Esophagus muscularis mucosa (tissue), 4 donors: ENCODE results near the gene EXOC3. TPM values are rescaled to one million over a fixed set of nuclear protein-coding genes. Genes with fewer than 3 reads are reported as not detected.

Experiments used
- DNase-seq: peaks from one replicate; pipeline ENCODE4 v3.0.0-alpha.2; 2017; ENCODE audit errors: extremely low spot score
- H3K27ac ChIP-seq, 4 donors: fragments of 200-600 bp; sonication (generic); replicated peaks in 1 of 4; 1 replicate in 3 of 4; 2 replicates in 1 of 4; pipeline ENCODE4 v1.5.1; 2016 to 2019; ENCODE audit warnings: mild to moderate bottlenecking in 1 of 4
- H3K27me3 ChIP-seq, 4 donors: fragments of 200-600 bp; sonication (generic); one replicate each; pipeline versions ENCODE4 v1.5.1 to v1.6.0; 2016 to 2019
- H3K36me3 ChIP-seq, 4 donors: fragments of 200-600 bp; sonication (generic); one replicate each; pipeline ENCODE4 v1.5.1; 2016 to 2019
- H3K4me1 ChIP-seq, 4 donors: fragments of 200-600 bp; sonication (generic); one replicate each; pipeline ENCODE4 v1.5.1; 2016 to 2019
- H3K4me3 ChIP-seq, 4 donors: fragments of 200-600 bp; sonication (generic); 1 replicate in 2 of 4; 2 replicates in 2 of 4; pipeline ENCODE4 v1.5.1; 2016 to 2019; ENCODE audit warnings: mild to moderate bottlenecking in 4 of 4, moderate library complexity in 1 of 4
- H3K9me3 ChIP-seq, 4 donors: fragments of 200-600 bp; sonication (generic); 1 replicate in 3 of 4; 2 replicates in 1 of 4; pipeline ENCODE4 v1.5.1; 2016 to 2019
- CTCF ChIP-seq, 3 experiments: fragments of 200-600 bp in 2 of 3; fragments of 450-650 bp in 1 of 3; sonication (generic) in 2 of 3; IDR thresholded peaks; one replicate each; pipeline ENCODE4 v1.5.1; 2017 to 2019; ENCODE audit warnings: antibody characterized with exemption in 3 of 3, mild to moderate bottlenecking in 2 of 3, moderate library complexity in 1 of 3
- EP300 ChIP-seq: sonication (generic); formaldehyde crosslinking; IDR thresholded peaks from one replicate; pipeline ENCODE4 v1.6.1; 2017; ENCODE audit warnings: antibody characterized with exemption
- POLR2A ChIP-seq: fragments of 450-650 bp; IDR thresholded peaks from one replicate; pipeline ENCODE4 v1.6.1; 2017; ENCODE audit warnings: antibody characterized with exemption, moderate library complexity, mild to moderate bottlenecking, low read depth
- POLR2AphosphoS5 ChIP-seq, 2 donors: sonication (generic); formaldehyde crosslinking; IDR thresholded peaks; one replicate each; pipeline ENCODE4 v1.6.1; 2017; ENCODE audit warnings: antibody characterized with exemption in 2 of 2
- WGBS: methylation state at CpG from one replicate; pipeline ENCODE4 v1.1.5; 2018; 5-methylcytosine and 5-hydroxymethylcytosine counted together
- intact Hi-C: fragments of 100-400 bp; cut with DNase I; formaldehyde crosslinking; loops from one replicate; pipeline ENCODE4 v1.15.1; 2023
- total RNA-seq, 4 donors: library from RNA; depleted of rRNA; stranded (reverse); fragments of >200 nt; gene quantifications; one replicate each; pipeline versions ENCODE4 v1.1.0 to v1.2.1, GENCODE V29; 2016

The EXOC3 gene
- total RNA-seq, 4 donors from 2014 or later, result 48.6 to 82.1 (median 59.3) TPM

- TF ChIP-seq EP300 (no peak), CTCF (IDR thresholded peaks at IDR 0.05) (no peak), POLR2A (no peak), POLR2AphosphoS5 (IDR thresholded peaks at IDR 0.05) (no peak)
- Histone ChIP-seq H3K4me1 (peaks cover 0 to 6% (median 3%) of the 10 kb centered on the region in 4 donors), H3K36me3 (no peaks in the 10 kb centered on the region), H3K27ac (no peak overlapping the region), H3K4me3 (no peak overlapping the region), H3K9me3 (no peaks in the 10 kb centered on the region), H3K27me3 (peaks cover 0 to 37% (median 0%) of the 10 kb centered on the region in 4 donors)
- intact Hi-C loops, result no loop called here
- no peak for DNase-seq
- 84% methylated on average over 11 of the region's 22 CpGs for WGBS
Measured at GRCh38 chr5:428754-429452, 14.1 kb upstream of the EXOC3 start.

- no peak for DNase-seq
- Histone ChIP-seq H3K4me3 (no peak overlapping the region), H3K27ac (no peak overlapping the region), H3K9me3 (no peaks in the 10 kb centered on the region), H3K36me3 (no peaks in the 10 kb centered on the region), H3K27me3 (peaks cover 0 to 43% (median 0%) of the 10 kb centered on the region in 4 donors), H3K4me1 (peaks cover 0 to 6% (median 3%) of the 10 kb centered on the region in 4 donors)
- TF ChIP-seq EP300 (no peak), POLR2A (no peak), POLR2AphosphoS5 (IDR thresholded peaks at IDR 0.05) (no peak), CTCF (IDR thresholded peaks at IDR 0.05) (no peak)
- WGBS, result 60% methylated on average over 18 of the region's 35 CpGs
- intact Hi-C loops, result no loop called here
Measured at GRCh38 chr5:429453-430188, 13.4 kb upstream of the EXOC3 start.

GRCh38 chr5:430214-430925 lies 12.6 kb upstream of the EXOC3 start:
- H3K27ac ChIP-seq, result no peak overlapping the region
- WGBS, result 89% methylated on average over 20 of the region's 25 CpGs
- TF ChIP-seq CTCF (IDR thresholded peaks at IDR 0.05) (no peak), EP300 (no peak), POLR2AphosphoS5 (IDR thresholded peaks at IDR 0.05) (no peak), POLR2A (no peak)
- H3K4me1 ChIP-seq, result peaks cover 0 to 6% (median 3%) of the 10 kb centered on the region in 4 donors
- H3K27me3 ChIP-seq, result peaks cover 0 to 44% (median 0%) of the 10 kb centered on the region in 4 donors
- H3K4me3 ChIP-seq, result no peak overlapping the region
- no peaks in the 10 kb centered on the region for H3K36me3 ChIP-seq
- DNase-seq, result no peak
- intact Hi-C loops, result no loop called here
- H3K9me3 ChIP-seq, result no peaks in the 10 kb centered on the region

GRCh38 chr5:431001-431710 lies 11.8 kb upstream of the EXOC3 start:
- 51% methylated on average over 11 of the region's 18 CpGs for WGBS
- no peak overlapping the region for H3K4me3 ChIP-seq
- TF ChIP-seq POLR2A, result no peak
- TF ChIP-seq POLR2AphosphoS5 (IDR thresholded peaks at IDR 0.05), result no peak
- peak; percentile 53 to 56 (median 53) for TF ChIP-seq CTCF (IDR thresholded peaks at IDR 0.05)
- TF ChIP-seq EP300, result no peak
- DNase-seq, result no peak
- no peaks in the 10 kb centered on the region for H3K9me3 ChIP-seq
- H3K36me3 ChIP-seq, result no peaks in the 10 kb centered on the region
- peaks cover 0 to 52% (median 0%) of the 10 kb centered on the region in 4 donors for H3K27me3 ChIP-seq
- no peak overlapping the region for H3K27ac ChIP-seq
- intact Hi-C loops, result no loop called here
- peaks cover 0 to 6% (median 3%) of the 10 kb centered on the region in 4 donors for H3K4me1 ChIP-seq
